OCI-LY1 (cell line): Measurements from ENCODE around the gene GABBR2.

ENCODE experiments used
- H2AFZ ChIP-seq: fragments of 200-600 bp; sonication (generic), shearing (Covaris generic); 2 replicates; pipeline ENCODE4 v1.6.0; 2014; ENCODE audit warnings: antibody characterized with exemption, mild to moderate bottlenecking, low read length
- H3F3A ChIP-seq: fragments of 200-600 bp; sonication (generic), shearing (Covaris generic); 2 replicates; pipeline ENCODE4 v1.6.0; 2014; ENCODE audit warnings: mild to moderate bottlenecking, antibody characterized with exemption, low read length, moderate library complexity; ENCODE audit not compliant: insufficient read depth
- H3K27ac ChIP-seq: fragments of 200-600 bp; sonication (generic); 2 replicates; pipeline ENCODE4 v1.5.1; 2014; ENCODE audit warnings: low read length, mixed run types, mild to moderate bottlenecking, low read depth; ENCODE audit not compliant: poor library complexity, severe bottlenecking
- H3K27me3 ChIP-seq: fragments of 200-600 bp; sonication (generic); 2 replicates; pipeline ENCODE4 v1.6.0; 2014; ENCODE audit warnings: antibody characterized with exemption, mild to moderate bottlenecking, low read length, moderate library complexity; ENCODE audit not compliant: insufficient read depth
- H3K36me3 ChIP-seq: fragments of 200-600 bp; sonication (generic); 2 replicates; pipeline ENCODE4 v1.6.1; 2014; ENCODE audit warnings: mild to moderate bottlenecking, antibody characterized with exemption, low read length, moderate library complexity, mixed read lengths; ENCODE audit not compliant: insufficient read depth
- H3K4me1 ChIP-seq: fragments of 200-600 bp; sonication (generic); 2 replicates; pipeline ENCODE4 v1.5.1; 2014; ENCODE audit warnings: mild to moderate bottlenecking, low read length, moderate library complexity; ENCODE audit not compliant: insufficient read depth, severe bottlenecking
- H3K4me2 ChIP-seq: fragments of 200-600 bp; sonication (generic), shearing (Covaris generic); 2 replicates; pipeline ENCODE4 v1.6.1; 2014; ENCODE audit warnings: low read length
- H3K4me3 ChIP-seq: fragments of 200-600 bp; sonication (generic); 2 replicates; pipeline ENCODE4 v1.5.1; 2014; ENCODE audit warnings: low read length, low read depth, mild to moderate bottlenecking, mixed read lengths; ENCODE audit not compliant: poor library complexity, severe bottlenecking
- H3K79me2 ChIP-seq: fragments of 200-600 bp; shearing (Covaris generic); 2 replicates; pipeline ENCODE4 v1.6.1; 2016; ENCODE audit warnings: mixed run types, low read length, mixed read lengths; ENCODE audit not compliant: insufficient read depth
- H3K9ac ChIP-seq: fragments of 200-600 bp; sonication (generic), shearing (Covaris generic); 2 replicates; pipeline ENCODE4 v1.6.1; 2014; ENCODE audit warnings: mild to moderate bottlenecking, low read length, mixed read lengths
- H3K9me2 ChIP-seq: fragments of 200-600 bp; sonication (generic), shearing (Covaris generic); 2 replicates; pipeline ENCODE4 v1.6.1; 2014; ENCODE audit warnings: low read depth, mild to moderate bottlenecking, low read length, mixed read lengths
- H3K9me3 ChIP-seq: fragments of 200-600 bp; shearing (Covaris generic); 2 replicates; pipeline ENCODE4 v1.6.1; 2014; ENCODE audit warnings: low read length, mixed read lengths
- H4K20me1 ChIP-seq: fragments of 200-600 bp; sonication (generic), shearing (Covaris generic); 2 replicates; pipeline ENCODE4 v1.6.0; 2016; ENCODE audit warnings: mild to moderate bottlenecking, low read length; ENCODE audit not compliant: insufficient read depth
- CTCF ChIP-seq: fragments of 200-600 bp; sonication (generic), shearing (Covaris generic); IDR thresholded peaks from 2 replicates; pipeline ENCODE4 v1.5.1; 2017; ENCODE audit warnings: mild to moderate bottlenecking, antibody characterized with exemption, low read length, moderate library complexity, mixed read lengths
- EZH2 ChIP-seq: fragments of 200-600 bp; sonication (generic), shearing (Covaris generic); IDR thresholded peaks from 2 replicates; pipeline ENCODE4 v1.8.0; 2017; ENCODE audit warnings: borderline replicate concordance, mixed run types, mild to moderate bottlenecking, antibody characterized with exemption, low read length, moderate library complexity, mixed read lengths

Gene GABBR2

GRCh38 chr9:98341157-98342097 lies 367.3 kb downstream of the GABBR2 start:
- Histone ChIP-seq H3K27ac (no peak overlapping the region), H3K9me3 (no peaks in the 10 kb centered on the region), H3F3A (no peaks in the 10 kb centered on the region), H3K9me2 (no peaks in the 10 kb centered on the region), H3K27me3 (no peaks in the 10 kb centered on the region), H3K4me3 (no peak overlapping the region), H3K4me1 (no peaks in the 10 kb centered on the region), H4K20me1 (no peaks in the 10 kb centered on the region), H2AFZ (no peak overlapping the region), H3K9ac (no peak overlapping the region), H3K36me3 (no peaks in the 10 kb centered on the region), H3K4me2 (no peak overlapping the region), H3K79me2 (no peaks in the 10 kb centered on the region)
- no peak for TF ChIP-seq EZH2
- no peak for TF ChIP-seq CTCF

GRCh38 chr9:98339987-98340800 lies 368.5 kb downstream of the GABBR2 start:
- no peaks in the 10 kb centered on the region for H3K9me2 ChIP-seq
- no peaks in the 10 kb centered on the region for H4K20me1 ChIP-seq
- H3K27me3 ChIP-seq: no peaks in the 10 kb centered on the region
- no peak overlapping the region for H3K4me2 ChIP-seq
- no peak overlapping the region for H3K4me3 ChIP-seq
- no peaks in the 10 kb centered on the region for H3K4me1 ChIP-seq
- H3K36me3 ChIP-seq: no peaks in the 10 kb centered on the region
- TF ChIP-seq CTCF (no peak), EZH2 (no peak)
- H3F3A ChIP-seq: no peaks in the 10 kb centered on the region
- no peak overlapping the region for H3K9ac ChIP-seq
- no peak overlapping the region for H3K27ac ChIP-seq
- H3K79me2 ChIP-seq: no peaks in the 10 kb centered on the region
- H2AFZ ChIP-seq: no peak overlapping the region
- no peaks in the 10 kb centered on the region for H3K9me3 ChIP-seq

- Histone ChIP-seq H3K4me2 (no peak overlapping the region), H3K27me3 (peaks cover 6% of the 10 kb centered on the region), H3K9me2 (no peaks in the 10 kb centered on the region), H3K4me1 (no peaks in the 10 kb centered on the region), H3K79me2 (no peaks in the 10 kb centered on the region), H3K9me3 (no peaks in the 10 kb centered on the region), H2AFZ (no peak overlapping the region), H4K20me1 (no peaks in the 10 kb centered on the region), H3F3A (no peaks in the 10 kb centered on the region), H3K4me3 (no peak overlapping the region), H3K9ac (no peak overlapping the region), H3K27ac (no peak overlapping the region), H3K36me3 (no peaks in the 10 kb centered on the region)
- no peak for TF ChIP-seq EZH2
- TF ChIP-seq CTCF: no peak
Measured at GRCh38 chr9:98335661-98336060, 373.1 kb downstream of the GABBR2 start.
